ENCODE measurements around the gene APLF.

- TF ChIP-seq, protein P1, sequence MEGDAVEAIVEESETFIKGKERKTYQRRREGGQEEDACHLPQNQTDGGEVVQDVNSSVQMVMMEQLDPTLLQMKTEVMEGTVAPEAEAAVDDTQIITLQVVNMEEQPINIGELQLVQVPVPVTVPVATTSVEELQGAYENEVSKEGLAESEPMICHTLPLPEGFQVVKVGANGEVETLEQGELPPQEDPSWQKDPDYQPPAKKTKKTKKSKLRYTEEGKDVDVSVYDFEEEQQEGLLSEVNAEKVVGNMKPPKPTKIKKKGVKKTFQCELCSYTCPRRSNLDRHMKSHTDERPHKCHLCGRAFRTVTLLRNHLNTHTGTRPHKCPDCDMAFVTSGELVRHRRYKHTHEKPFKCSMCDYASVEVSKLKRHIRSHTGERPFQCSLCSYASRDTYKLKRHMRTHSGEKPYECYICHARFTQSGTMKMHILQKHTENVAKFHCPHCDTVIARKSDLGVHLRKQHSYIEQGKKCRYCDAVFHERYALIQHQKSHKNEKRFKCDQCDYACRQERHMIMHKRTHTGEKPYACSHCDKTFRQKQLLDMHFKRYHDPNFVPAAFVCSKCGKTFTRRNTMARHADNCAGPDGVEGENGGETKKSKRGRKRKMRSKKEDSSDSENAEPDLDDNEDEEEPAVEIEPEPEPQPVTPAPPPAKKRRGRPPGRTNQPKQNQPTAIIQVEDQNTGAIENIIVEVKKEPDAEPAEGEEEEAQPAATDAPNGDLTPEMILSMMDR (conservative IDR thresholded peaks at IDR 0.05; ENCODE audit: low read length): no peak
- TF ChIP-seq EZH2phosphoT487 (IDR thresholded peaks at IDR 0.05; ENCODE audit: borderline replicate concordance, low read depth, low read length): no peak
Observed at GRCh38 chr2:68519236-68519635, 51.9 kb downstream of the APLF start.

All from OCI-LY7 (cell line).